GM18508 (cell line): Measurements from ENCODE around the gene ELOB.

Experiments
- ATAC-seq: cut with Tn5 transposase; IDR thresholded peaks from one replicate; pipeline ENCODE4 v1.9.1; 2021; ENCODE audit warnings: moderate number of reproducible peaks; ENCODE audit not compliant: insufficient read depth, unreplicated experiment

Gene ELOB

DNA sequence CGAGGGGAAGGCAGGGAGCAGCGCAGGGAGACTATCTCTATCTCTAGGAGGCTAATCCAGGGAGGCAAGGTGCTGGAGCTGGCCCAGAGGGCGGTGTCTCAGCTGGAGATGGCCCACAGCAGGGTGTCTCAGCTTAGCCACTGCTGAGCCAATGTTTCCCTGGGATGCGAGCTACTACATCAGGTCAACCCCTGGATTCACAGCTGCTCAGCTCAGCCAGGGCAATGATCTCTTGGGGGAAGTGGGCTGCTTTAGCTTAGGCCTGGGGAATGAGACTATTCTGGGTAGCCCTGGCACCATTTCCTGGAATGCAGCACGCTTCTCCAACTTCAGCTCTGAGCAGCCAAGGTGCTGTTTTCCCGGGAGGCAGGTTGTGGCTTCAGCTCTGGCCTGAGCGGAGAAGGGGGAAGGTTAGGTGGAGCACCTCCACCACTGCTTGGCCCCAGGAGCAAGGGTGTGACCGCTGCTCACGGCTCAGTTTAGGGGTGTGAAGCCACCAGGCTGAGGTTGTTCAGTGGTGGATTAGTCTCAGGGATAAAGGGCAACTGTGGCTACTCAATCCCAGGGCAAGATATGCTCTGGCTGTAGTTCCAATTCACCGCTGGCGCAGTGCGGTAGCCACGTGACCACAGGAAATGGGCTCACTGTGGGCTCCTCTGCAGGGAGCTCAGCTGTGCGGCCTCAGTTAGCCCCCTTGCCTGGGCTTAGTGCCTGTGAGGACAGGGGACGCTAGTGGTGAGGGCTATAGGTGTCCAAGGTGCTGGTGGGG lies 34.8 kb upstream of the ELOB start:
- ATAC-seq: no peak

DNA sequence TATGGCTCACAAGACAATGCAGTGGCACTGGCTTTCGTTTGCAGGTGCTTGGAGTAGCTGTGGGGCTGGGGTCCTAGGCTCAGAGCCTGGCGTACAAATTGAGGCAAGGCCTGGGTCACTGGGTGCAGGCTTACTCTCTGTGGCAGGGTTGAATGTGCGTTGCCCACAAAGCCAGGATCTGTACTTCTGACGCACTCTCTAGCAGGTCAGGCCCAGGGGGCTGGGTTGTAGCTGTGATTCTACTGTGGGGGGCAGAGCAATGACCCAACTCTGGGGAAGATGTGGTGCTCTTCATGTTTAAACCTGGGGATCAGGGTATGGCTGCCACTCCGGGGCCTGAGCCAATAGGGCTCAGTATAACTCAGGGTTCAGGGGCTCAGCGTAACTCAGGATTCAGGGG lies 33.6 kb upstream of the ELOB start:
- no peak for ATAC-seq

DNA sequence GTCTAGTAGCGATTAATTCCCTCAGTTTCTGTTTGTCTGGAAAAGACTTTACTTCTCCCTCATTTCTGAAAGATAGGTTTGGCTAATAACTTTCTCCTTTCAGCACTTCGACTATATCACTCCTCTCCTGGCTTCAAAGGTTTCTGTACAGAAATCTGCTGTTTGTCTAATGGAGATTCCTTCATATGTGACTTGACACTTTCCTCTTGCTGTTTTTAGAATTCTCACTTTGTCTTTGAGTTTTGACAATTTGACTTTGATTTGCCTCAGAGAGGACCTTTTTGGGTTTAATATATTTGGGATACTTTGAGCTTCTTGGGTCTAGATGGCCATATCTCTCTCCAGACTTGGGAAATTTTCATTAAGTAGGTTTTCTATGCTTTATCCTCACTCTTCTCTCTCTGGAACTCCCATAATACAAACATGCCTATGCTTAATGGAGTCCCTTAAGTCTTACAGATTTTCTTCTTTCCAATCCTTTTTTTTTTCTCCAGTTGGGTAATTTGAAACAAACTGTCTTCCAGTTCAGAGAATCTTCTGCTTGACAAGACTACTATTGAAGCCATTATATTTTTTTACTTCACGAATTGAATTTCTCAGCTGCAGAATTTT lies 32.2 kb upstream of the ELOB start:
- ATAC-seq: no peak

DNA sequence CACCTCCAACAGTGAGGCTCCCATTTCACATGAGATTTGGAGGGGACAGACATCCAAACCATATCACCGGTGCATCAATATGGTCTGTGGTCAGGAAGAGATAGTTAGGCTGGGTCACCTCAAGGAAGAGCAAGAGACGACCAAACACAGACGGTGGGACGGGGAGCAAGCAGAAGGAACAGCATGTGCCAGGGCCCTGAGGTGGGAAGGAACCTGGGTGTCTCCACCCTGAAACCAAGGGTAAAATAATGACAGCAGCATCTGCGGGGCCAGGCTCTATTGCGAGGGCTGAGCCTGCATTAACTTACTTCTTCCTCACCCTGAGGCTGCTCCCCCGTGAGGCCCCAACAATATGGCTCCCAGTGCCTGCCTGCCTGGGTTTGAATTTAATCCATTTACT lies 31.1 kb upstream of the ELOB start:
- no peak for ATAC-seq

DNA sequence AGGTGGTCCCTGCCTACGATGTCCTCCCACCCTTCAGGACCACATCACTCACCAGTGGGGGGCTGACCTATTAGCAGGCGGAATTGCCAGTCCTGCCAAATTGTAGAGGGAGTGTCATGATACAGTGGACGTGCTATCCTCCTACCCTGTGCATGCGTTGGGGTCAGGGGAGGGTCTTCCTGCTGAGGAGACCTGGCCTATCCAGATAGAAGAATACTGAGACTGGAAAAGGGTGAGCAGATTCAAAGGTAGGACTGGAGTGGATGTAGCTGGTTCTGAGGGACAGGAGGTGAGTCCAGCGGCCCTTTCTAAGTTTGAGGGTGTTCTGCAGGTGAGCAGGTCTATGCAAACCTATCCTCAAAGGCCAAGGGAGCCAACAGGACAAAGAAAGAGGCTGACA lies 29.2 kb upstream of the ELOB start:
- ATAC-seq: no peak

DNA sequence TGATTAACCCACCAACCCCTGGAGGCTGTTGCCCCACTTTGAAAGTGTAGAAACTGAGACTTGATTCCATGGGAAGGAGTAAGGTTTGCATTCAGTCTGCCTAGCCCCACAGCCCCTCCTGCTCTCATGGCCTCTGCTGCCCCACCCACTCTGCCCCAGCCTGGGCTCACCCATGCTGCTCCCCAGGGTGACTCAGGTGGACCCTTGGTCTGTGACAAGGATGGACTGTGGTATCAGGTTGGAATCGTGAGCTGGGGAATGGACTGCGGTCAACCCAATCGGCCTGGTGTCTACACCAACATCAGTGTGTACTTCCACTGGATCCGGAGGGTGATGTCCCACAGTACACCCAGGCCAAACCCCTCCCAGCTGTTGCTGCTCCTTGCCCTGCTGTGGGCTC lies 27.6 kb upstream of the ELOB start:
- no peak for ATAC-seq

DNA sequence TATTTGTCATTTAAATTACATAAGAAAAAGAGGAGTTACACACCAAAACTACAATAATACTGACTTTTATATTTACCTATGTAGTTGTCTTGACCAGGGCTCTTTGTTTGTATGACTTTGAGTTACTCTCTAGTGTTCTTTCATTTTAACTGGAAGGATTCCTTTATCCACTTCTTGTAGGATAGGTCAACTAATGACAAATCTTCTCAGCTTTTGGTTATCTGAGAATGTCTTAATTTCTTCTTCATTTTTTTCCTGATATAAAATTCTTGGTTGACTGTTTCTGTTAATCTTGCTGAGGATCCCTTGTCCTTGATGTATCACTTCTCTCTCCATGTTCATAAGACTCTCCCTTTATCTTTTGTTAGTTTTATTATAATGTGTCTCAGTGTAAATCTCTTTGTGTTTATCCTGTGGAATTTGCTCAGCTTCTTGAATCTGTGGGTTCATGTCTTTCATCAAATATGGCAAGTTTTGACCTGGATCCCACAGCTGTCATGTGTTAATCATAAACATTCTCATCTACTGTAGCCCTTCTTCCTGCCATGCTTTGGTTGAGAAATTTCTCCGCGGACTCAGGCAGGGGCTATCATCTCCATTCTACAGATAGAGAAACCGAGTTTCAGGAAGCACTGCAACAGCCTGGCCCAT lies 26.6 kb upstream of the ELOB start:
- no peak for ATAC-seq

DNA sequence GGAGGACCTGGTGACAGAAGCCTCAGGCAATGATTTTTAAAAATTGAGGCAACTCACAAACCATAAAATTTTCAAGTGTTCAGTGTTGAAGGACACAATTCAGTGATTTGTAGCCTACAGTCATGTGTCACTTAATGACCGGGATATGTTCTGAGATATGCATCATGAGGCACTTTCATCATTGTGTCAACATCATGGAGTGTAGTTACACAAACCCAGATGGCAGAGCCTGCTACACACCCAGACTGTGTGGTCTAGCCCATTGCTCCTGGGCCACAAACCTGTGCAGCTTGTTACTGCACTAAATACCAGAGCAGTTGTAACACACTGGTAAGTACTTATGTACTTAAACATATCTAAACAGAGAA lies 22.8 kb upstream of the ELOB start:
- ATAC-seq: no peak

DNA sequence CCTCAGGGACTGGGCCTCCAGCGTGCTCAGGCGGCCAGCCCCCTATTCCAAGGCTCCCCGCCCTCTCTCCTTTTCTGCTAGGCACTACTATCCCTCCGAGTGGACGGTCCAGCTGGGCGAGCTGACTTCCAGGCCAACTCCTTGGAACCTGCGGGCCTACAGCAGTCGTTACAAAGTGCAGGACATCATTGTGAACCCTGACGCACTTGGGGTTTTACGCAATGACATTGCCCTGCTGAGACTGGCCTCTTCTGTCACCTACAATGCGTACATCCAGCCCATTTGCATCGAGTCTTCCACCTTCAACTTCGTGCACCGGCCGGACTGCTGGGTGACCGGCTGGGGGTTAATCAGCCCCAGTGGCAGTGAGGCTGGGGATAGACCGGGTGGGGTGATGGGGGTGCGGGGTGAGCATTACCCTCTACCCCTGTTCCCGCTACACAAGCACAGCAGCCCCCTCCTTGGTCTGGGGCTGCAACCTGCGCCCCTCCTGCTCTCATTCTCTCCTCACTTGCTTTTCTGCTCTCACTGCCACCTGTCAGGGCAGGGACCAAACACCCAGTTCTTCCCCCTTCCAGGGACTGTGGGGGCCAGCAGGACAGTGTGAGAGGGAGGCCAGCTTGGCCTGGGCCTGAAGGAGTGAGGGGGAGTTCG lies 22.3 kb upstream of the ELOB start:
- no peak for ATAC-seq

DNA sequence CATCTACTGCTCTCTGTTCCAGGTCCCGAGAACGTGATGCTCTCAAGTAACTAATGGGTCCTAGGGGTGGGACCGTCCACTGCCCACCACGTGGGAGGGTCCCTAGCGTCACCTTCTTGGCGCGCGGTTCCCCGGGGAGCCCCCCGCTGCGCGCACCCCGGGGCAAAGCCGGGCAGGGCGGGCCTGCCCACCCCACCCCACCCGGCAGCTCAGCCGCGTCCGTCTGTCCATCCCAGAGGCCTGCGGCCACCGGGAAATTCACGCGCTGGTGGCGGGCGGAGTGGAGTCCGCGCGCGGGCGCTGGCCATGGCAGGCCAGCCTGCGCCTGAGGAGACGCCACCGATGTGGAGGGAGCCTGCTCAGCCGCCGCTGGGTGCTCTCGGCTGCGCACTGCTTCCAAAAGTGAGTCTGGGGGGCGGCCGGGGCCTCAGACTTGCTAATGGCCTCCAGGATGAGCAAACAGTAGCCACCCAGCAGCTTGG lies 21.7 kb upstream of the ELOB start:
- no peak for ATAC-seq

DNA sequence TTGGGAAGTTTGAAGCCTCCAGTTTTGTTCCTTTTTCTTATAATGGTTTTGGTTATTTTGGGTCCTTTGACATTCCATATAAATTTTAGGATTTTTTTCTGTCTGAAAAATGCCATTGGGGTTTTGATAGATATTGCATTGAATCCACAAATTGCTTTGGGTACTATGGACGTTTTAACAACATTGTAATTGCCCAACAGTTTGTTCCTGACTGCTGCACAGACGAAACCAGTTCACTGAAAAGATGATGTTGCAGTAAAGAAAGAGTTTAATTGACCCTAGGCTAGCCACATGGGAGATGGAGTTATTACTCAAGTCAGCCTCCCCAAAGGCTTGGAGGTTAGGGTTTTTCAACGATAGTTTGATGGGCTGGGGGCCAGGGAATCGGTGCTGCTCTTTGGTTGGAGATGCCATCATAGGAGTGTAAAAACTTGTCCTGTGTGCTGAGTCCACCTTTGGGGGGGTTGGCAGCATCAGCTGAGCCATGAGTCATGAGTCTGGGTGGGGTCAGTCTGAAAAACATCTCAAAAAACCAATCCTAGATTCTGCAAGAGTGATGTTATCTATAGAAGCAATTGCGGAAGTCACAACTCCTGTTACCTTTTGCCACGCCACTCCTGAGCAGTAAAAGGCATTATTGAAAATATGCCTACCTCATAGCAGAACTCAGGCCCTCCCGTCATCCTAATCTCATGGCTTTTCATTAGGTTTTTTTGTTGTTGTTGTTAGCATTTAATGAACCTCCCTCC lies 18.5 kb upstream of the ELOB start:
- ATAC-seq: no peak

DNA sequence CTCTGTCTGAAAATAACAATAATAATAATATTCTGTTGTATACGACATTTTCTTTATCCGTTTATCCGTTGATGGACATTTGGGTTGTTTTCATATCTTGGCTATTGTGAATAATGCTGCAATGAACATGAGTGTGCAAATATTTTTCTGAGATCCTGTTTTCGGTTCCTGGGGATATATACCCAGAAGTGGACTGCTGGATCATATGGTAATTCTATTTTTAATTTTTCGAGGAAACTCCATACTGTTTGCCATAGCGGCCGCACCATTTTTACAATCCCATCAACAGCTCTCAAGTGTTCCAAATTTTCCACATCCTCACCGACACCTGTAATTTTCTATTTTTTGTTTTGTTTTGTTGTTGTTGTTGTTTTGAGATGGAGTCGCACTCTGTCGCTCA lies 15.9 kb upstream of the ELOB start:
- ATAC-seq: no peak

DNA sequence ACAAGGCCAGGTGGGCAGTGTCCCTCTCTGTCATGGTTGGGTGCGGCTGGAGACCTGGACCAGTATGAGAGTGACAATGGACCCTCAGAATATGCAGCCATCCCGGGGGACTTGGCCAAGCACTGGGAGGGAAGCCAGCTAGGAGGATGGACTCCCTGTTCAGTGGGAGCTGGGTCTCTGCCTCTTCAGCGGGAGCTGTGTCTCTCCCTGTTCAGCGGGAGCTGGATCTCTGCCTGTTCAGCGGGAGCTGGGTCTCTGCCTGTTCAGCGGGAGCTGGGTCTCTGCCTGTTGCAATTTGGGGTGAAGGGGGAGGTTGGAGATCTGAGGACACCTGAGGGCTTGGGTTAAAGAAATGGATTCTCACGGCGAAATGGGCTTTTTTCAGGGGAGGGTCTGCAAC lies 14.1 kb upstream of the ELOB start:
- ATAC-seq: no peak

DNA sequence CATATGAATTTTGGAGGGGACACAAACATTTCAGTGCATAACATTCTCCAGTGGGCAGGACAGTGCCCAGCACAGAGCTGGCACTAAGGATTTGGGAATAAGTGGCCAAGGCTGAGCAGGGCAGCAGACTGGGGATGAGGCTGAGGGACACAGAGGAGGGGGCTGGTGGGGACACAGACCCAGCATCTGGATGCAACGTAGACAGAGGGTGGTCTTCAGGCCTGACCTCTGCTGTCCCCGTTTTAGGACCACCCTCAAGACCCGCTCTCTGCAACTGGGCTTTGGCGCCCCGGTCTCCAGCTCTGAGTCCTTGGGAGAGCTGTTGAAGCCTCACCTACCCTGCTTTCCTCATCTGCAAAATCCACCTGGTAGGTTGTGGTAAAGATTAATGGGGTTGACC lies 13.6 kb upstream of the ELOB start:
- ATAC-seq: no peak

DNA sequence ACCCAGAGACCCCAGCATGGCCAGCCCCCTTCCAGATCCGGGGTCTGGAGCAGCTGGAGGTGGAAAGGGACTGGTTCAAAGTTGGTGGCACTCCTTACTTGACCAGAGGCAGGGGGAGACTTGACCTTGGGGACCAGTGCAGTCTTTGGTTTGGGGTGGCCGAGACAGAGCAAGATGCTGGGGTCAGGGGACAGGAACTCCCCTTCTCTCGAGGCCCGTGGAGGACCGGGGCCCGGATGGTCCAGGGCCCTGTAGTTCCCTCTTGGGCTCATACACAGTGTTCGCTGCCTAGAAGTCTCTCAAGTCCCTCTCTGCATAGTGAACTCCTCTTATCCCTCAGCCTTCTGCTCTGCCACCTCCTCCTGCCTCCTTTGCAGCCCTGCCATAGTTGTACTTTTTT lies 10.9 kb upstream of the ELOB start:
- ATAC-seq: no peak

DNA sequence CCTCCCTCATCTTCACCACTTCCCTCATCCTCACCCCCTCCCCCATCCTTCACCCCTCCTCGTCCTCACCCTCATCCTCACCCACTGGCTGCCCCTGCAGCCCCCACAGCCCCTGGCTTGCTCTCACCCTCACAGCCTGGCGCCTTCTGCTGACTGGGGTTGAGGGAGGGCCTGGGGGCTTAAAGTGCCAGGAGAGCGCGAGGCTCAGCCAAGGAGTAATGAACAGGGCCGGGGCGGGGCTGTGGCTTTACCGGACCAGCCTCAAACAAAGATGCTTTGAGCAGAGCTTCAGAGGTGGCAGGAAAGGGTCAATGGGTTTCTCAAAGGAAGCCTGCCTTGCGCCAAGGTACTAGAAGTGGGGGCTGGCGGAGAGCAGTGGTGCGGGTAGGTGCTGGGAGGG lies 10.3 kb upstream of the ELOB start, which contains the start of gene PRSS33:
TSS of gene PRSS33 (minus strand) at position 155 of the 400 bp plus-strand sequence. CDS start 1,013 bp downstream, outside the sequence.
- ATAC-seq: no peak

DNA sequence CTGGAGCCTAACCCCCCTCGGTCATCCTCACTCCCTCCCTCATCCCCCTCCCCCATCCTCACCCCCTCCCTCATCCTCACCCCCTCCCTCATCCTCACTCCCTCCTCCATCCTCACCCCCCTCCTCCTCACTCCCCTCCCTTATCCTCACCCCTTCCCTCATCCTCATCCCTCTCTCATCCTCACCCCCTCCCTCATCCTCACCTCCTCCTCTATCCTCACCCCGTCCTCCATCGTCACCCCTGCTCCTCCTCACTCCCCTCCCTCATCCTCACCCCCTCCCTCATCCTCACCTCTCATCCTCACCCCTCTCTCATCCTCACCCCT lies 9.7 kb upstream of the ELOB start:
- no peak for ATAC-seq

DNA sequence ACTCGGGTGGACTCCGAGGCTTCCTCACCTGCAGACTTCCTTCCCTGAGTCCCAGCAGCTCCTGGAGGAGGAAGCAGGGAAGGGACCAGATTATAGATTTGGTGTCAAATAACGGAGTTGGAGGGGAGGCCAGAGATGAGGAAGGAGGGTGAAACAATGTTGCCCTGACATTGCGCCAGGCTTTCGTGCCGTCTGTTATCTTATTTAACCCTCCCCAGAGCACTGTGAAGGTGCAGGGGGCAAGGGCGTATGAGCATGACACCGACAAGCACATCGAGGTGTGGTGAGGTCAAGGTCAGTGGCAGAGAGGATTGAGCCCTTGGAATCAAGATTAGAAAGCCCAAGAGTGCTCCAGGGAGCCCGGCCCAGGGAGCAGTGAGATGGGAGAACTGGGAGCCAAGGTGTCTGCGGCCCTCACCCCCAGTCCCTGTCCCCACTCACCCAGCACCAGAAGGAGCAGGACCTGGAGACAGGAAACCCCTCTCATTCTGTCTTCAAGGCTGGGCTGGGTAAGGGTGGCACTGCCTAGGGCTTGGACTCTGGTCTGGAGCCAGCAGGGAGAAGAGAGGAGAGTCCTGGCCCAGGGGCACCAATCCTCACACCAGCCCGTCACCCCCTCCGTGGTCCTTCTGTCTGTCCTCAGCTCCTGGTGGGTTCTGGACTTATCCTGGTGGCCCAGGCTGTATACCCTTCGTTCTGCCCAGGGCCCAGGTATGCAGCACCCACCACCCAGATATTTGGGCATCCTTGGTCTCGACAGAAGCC lies 9.2 kb upstream of the ELOB start:
- no peak for ATAC-seq

DNA sequence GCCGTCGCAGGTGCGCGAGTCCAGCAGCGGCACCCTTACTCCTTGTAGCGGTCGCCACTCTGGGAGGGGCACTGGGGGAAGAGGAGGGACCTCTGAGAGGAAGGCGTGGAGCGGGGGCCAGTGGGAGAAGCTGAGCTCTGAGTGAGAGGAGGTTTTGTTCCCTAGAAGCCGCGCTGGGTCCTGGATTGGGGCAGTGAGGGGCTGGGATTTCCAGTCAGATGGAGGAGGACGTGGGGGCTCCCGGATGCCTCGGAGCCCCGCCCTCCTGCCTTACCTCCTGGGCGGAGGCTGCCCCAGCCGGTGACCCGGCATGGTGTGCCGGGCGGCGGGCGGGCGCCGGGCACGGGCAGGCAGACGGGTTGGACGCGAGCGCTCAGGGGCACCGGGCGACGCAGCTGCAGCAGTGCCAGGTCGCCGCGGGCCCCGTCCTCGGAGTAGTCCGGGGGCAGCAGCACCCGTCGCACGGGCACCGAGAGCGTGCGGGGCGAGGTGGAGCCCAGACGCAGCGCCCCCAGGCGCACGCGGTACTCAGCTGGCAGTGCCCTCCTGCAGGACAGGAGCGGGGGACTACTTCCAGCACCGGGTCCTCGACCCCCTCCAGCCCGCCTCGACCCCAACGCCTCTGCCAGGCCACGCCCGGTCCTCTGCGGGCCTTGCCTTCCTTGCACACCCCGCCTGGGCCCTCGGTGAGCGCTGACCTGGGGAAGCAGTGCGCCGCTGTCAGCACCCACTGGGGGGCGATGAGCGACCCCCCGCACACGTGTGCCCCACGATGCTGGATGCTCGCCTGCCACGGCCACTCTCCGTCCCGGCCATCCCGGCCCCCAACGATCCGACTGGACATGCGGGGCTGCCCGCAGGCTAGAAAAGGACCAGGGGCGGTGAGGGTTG lies 8.3 kb upstream of the ELOB start:
- ATAC-seq: no peak
